ENCODE measurements around the gene BIN1.

DNA sequence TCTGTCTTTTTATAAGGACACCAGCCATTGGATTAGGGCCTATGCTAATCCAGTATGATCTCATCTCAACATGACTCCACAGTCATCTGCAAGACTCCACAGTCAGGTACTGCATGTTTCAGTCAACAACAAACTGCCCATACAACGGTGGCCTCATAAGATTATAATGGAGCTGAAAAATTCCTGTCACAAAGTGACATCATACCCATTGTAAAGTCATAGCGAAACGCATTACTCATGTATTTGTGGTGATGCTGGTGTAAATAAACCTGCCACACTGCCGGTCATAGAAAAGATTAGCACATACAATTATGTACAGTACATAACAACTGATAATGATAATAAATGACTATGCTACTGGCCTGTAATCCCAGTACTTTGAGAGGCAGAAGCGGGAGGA lies 106.0 kb downstream of the BIN1 start:
- TF ChIP-seq SP1 (IDR thresholded peaks at IDR 0.05; ENCODE audit: low read depth) (no peak), SIN3A (IDR thresholded peaks at IDR 0.05; ENCODE audit: low read depth) (no peak), SRF (IDR thresholded peaks at IDR 0.05; ENCODE audit: low read depth) (no peak), POLR2A (IDR thresholded peaks at IDR 0.05; ENCODE audit: borderline replicate concordance, extremely low read depth, insufficient read depth, insufficient read length) (no peak), FOSL1 (IDR thresholded peaks at IDR 0.05; ENCODE audit: low read depth) (no peak), EZH2 (IDR thresholded peaks at IDR 0.05) (no peak)
- TF ChIP-seq, protein P1, sequence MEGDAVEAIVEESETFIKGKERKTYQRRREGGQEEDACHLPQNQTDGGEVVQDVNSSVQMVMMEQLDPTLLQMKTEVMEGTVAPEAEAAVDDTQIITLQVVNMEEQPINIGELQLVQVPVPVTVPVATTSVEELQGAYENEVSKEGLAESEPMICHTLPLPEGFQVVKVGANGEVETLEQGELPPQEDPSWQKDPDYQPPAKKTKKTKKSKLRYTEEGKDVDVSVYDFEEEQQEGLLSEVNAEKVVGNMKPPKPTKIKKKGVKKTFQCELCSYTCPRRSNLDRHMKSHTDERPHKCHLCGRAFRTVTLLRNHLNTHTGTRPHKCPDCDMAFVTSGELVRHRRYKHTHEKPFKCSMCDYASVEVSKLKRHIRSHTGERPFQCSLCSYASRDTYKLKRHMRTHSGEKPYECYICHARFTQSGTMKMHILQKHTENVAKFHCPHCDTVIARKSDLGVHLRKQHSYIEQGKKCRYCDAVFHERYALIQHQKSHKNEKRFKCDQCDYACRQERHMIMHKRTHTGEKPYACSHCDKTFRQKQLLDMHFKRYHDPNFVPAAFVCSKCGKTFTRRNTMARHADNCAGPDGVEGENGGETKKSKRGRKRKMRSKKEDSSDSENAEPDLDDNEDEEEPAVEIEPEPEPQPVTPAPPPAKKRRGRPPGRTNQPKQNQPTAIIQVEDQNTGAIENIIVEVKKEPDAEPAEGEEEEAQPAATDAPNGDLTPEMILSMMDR (IDR thresholded peaks at IDR 0.05 in 2 of 3, conservative IDR thresholded peaks at IDR 0.05 in 1 of 3; ENCODE audit: borderline replicate concordance in 1 of 3, insufficient read depth in 1 of 3, low read depth in 2 of 3, low read length in 2 of 3) = no peak
